K562 (cell line): ENCODE measurements around the gene CSF3.

Experiments
- BRD4 ChIP-seq: fragments of 200-600 bp; sonication (generic); IDR thresholded peaks from 2 replicates; pipeline ENCODE4 v1.6.1; 2017; ENCODE audit warnings: inconsistent platforms
- CHD1 ChIP-seq: fragments of 200-600 bp; sonication (generic); IDR thresholded peaks from one replicate; pipeline ENCODE4 v1.6.1; 2012; ENCODE audit warnings: mild to moderate bottlenecking, moderate library complexity, low read length, inconsistent platforms
- HDAC2 ChIP-seq: fragments of 450-650 bp; IDR thresholded peaks from 2 replicates; pipeline ENCODE4 v1.6.1; 2016; ENCODE audit warnings: mild to moderate bottlenecking
- KLF6 ChIP-seq: fragments of 250-450 bp; sonication (Bioruptor Pico); IDR thresholded peaks from 2 replicates; pipeline ENCODE4 v1.4.0; 2020; ENCODE audit warnings: mild to moderate bottlenecking, moderate library complexity, borderline replicate concordance
- POLR2AphosphoS5 ChIP-seq: IDR thresholded peaks from 2 replicates; pipeline ENCODE4 v1.6.1; 2011; ENCODE audit warnings: mild to moderate bottlenecking, low read depth, low read length, moderate library complexity; ENCODE audit not compliant: control insufficient read depth, insufficient read depth
- TARDBP ChIP-seq: fragments of 450-650 bp; IDR thresholded peaks from 2 replicates; pipeline ENCODE4 v1.6.1; 2016
- ZFX ChIP-seq: sonication (generic); formaldehyde crosslinking; IDR thresholded peaks from 2 replicates; pipeline ENCODE4 v1.8.0; 2022; ENCODE audit warnings: mild to moderate bottlenecking, missing genetic modification reagents, moderate library complexity
- ZNF133 ChIP-seq: fragments of 250-450 bp; sonication (Bioruptor Pico); IDR thresholded peaks from 2 replicates; pipeline ENCODE4 v1.4.0; 2020; ENCODE audit warnings: mild to moderate bottlenecking
- ZNF274 ChIP-seq: IDR thresholded peaks from 2 replicates; pipeline ENCODE4 v1.6.1; 2011; ENCODE audit warnings: low read depth, mild to moderate bottlenecking, low read length, moderate library complexity, borderline replicate concordance
- ZNF699 ChIP-seq: fragments of 250-450 bp; sonication (Bioruptor Pico); IDR thresholded peaks from 2 replicates; pipeline ENCODE4 v1.8.0; 2021; ENCODE audit warnings: mild to moderate bottlenecking, moderate library complexity; ENCODE audit not compliant: insufficient replicate concordance
- TF ChIP-seq, protein P1 (sequence below): sonication (generic); formaldehyde crosslinking; IDR thresholded peaks from 2 replicates; pipeline ENCODE4 v1.9.0; 2022; ENCODE audit warnings: mild to moderate bottlenecking, missing genetic modification reagents
- TF ChIP-seq, protein P2 (sequence below): sonication (generic); formaldehyde crosslinking; IDR thresholded peaks from 2 replicates; pipeline ENCODE4 v1.8.1; 2023; ENCODE audit warnings: mild to moderate bottlenecking, missing genetic modification reagents
- TF ChIP-seq, protein P3 (sequence below), 3 experiments: IDR thresholded peaks in 2 of 3; conservative IDR thresholded peaks in 1 of 3; 2 replicates each; pipeline ENCODE4 v1.5.1; 2011 to 2012; ENCODE audit warnings: low read length in 3 of 3, mild to moderate bottlenecking in 3 of 3, control low read depth in 2 of 3, improper control_type of control experiment in 1 of 3, inconsistent platforms in 1 of 3, low read depth in 1 of 3, mixed read lengths in 1 of 3, moderate library complexity in 1 of 3; ENCODE audit not compliant: insufficient read depth in 2 of 3

DNA sequence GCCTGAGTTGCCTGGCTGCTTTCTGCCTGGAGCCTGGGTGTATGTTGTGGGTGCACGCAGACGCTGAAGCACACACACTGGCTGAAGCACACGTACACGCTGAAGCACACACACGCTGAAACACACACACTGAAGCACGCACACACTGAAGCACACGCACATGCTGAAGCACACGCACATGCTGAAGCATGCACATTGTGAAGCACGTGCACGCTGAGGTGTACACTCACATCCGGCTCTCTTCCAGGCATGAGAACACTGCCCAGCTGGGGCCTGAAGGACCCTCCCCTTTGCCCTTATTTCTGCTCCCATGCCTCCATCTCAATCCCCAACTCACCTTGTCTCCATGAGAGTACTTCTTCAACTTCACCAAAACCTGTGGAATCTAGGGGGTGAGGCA, 16.5 kb downstream of the CSF3 start:
- TF ChIP-seq POLR2AphosphoS5 (no peak), KLF6 (no peak), BRD4 (no peak), ZNF274 (no peak), ZNF133 (CRISPR knock-in tag) (no peak), TARDBP (no peak), HDAC2 (no peak), ZNF699 (CRISPR knock-in tag) (no peak), CHD1 (no peak), ZFX (CRISPR knock-in tag) (no peak)
- TF ChIP-seq, protein P1, sequence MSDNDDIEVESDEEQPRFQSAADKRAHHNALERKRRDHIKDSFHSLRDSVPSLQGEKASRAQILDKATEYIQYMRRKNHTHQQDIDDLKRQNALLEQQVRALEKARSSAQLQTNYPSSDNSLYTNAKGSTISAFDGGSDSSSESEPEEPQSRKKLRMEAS (CRISPR knock-in tag) = no peak
- TF ChIP-seq, protein P2, sequence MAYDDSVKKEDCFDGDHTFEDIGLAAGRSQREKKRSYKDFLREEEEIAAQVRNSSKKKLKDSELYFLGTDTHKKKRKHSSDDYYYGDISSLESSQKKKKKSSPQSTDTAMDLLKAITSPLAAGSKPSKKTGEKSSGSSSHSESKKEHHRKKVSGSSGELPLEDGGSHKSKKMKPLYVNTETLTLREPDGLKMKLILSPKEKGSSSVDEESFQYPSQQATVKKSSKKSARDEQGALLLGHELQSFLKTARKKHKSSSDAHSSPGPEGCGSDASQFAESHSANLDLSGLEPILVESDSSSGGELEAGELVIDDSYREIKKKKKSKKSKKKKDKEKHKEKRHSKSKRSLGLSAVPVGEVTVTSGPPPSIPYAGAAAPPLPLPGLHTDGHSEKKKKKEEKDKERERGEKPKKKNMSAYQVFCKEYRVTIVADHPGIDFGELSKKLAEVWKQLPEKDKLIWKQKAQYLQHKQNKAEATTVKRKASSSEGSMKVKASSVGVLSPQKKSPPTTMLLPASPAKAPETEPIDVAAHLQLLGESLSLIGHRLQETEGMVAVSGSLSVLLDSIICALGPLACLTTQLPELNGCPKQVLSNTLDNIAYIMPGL (CRISPR knock-in tag) = no peak
- TF ChIP-seq, protein P3, sequence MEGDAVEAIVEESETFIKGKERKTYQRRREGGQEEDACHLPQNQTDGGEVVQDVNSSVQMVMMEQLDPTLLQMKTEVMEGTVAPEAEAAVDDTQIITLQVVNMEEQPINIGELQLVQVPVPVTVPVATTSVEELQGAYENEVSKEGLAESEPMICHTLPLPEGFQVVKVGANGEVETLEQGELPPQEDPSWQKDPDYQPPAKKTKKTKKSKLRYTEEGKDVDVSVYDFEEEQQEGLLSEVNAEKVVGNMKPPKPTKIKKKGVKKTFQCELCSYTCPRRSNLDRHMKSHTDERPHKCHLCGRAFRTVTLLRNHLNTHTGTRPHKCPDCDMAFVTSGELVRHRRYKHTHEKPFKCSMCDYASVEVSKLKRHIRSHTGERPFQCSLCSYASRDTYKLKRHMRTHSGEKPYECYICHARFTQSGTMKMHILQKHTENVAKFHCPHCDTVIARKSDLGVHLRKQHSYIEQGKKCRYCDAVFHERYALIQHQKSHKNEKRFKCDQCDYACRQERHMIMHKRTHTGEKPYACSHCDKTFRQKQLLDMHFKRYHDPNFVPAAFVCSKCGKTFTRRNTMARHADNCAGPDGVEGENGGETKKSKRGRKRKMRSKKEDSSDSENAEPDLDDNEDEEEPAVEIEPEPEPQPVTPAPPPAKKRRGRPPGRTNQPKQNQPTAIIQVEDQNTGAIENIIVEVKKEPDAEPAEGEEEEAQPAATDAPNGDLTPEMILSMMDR (IDR thresholded peaks at IDR 0.05 in 2 of 3, conservative IDR thresholded peaks at IDR 0.05 in 1 of 3; ENCODE audit: insufficient read depth in 2 of 3, low read depth in 1 of 3, low read length in 3 of 3) = no peak
